Thoracic aorta (tissue), 2 donors: ENCODE results near the gene UNC5B. TPM values are rescaled to one million over a fixed set of nuclear protein-coding genes. Genes with fewer than 3 reads are reported as not detected.
A peak's percentile ranks its signal among the peaks of the same experiment; 100 is the strongest.

Experiments used
- ATAC-seq: fragments of 150-250 bp; one replicate; pipeline ENCODE4 v1.8.0; 2017; ENCODE audit warnings: low read depth; ENCODE audit not compliant: insufficient number of reproducible peaks, low FRiP score
- DNase-seq: peaks from one replicate; pipeline ENCODE4 v3.0.0-alpha.2; 2020; ENCODE audit warnings: low spot score
- H3K27ac ChIP-seq, 2 donors: fragments of 200-600 bp; sonication (generic); 1 replicate in 1 of 2; 2 replicates in 1 of 2; pipeline ENCODE4 v1.5.1; 2016; ENCODE audit warnings: mild to moderate bottlenecking in 2 of 2, moderate library complexity in 2 of 2
- H3K27me3 ChIP-seq: fragments of 200-600 bp; sonication (generic); replicated peaks from 2 replicates; pipeline ENCODE4 v1.6.0; 2016; ENCODE audit warnings: mild to moderate bottlenecking; ENCODE audit not compliant: insufficient read depth
- H3K36me3 ChIP-seq: fragments of 200-600 bp; sonication (generic); one replicate; pipeline ENCODE4 v1.5.1; 2016
- H3K4me1 ChIP-seq, 2 donors: fragments of 200-600 bp; sonication (generic); 1 replicate in 1 of 2; 2 replicates in 1 of 2; pipeline versions ENCODE4 v1.5.1 to v1.6.0; 2016; ENCODE audit warnings: low read depth in 2 of 2, mild to moderate bottlenecking in 1 of 2; ENCODE audit not compliant: control insufficient read depth in 1 of 2
- H3K4me3 ChIP-seq: fragments of 200-600 bp; sonication (generic); 2 replicates; pipeline ENCODE4 v1.5.1; 2016; ENCODE audit warnings: mild to moderate bottlenecking
- H3K9me3 ChIP-seq: fragments of 200-600 bp; sonication (generic); 2 replicates; pipeline ENCODE4 v1.5.1; 2016
- CTCF ChIP-seq: fragments of 200-600 bp; sonication (generic); IDR thresholded peaks from one replicate; pipeline ENCODE4 v1.5.1; 2019; ENCODE audit warnings: antibody characterized with exemption
- total RNA-seq, 2 donors: library from RNA; depleted of rRNA; stranded (reverse); fragments of >200 nt; gene quantifications; one replicate each; pipeline versions ENCODE4 v1.1.0 to v1.2.3, GENCODE V29; 2016

Gene UNC5B
- total RNA-seq, 2 donors from 2014 or later = 18.3 to 24.2 TPM

- DNase-seq (no peak), ATAC-seq (no peak)
- Histone ChIP-seq H3K27me3 (no peaks in the 10 kb centered on the region), H3K4me3 (no peak overlapping the region), H3K27ac (peak overlapping the region; percentile 45 to 70), H3K36me3 (no peaks in the 10 kb centered on the region), H3K9me3 (no peaks in the 10 kb centered on the region), H3K4me1 (peaks cover 23 to 57% of the 10 kb centered on the region in 2 donors)
- no peak for TF ChIP-seq CTCF
These were observed 23.4 kb downstream of the UNC5B start for GRCh38 chr10:71235808-71236207.

DNA sequence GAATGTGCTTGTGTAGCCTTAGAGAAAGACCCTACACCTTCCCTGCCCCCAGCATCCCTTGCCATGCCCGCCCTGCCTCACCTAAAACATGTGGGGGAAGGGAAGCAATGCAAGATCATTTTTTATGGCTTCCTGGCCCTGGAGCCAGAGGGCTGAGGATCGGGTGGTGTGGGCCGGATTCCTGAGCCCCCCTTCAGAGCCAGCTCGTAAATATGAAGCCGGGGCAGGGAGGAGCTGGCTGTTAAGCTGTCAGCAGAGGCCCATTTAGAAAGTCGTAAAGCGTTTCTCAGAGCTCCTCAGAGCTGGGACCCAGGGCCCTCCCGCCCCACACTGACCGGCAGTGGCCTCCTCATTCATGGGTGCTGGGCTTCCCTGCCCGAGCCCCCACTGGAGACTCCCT is 23.9 kb downstream of the UNC5B start:
- Histone ChIP-seq H3K9me3 (no peaks in the 10 kb centered on the region), H3K36me3 (no peaks in the 10 kb centered on the region), H3K4me3 (no peak overlapping the region), H3K4me1 (peaks cover 23 to 61% of the 10 kb centered on the region in 2 donors), H3K27me3 (no peaks in the 10 kb centered on the region), H3K27ac (no peak overlapping the region)
- no peak for TF ChIP-seq CTCF
- DNase-seq (no peak), ATAC-seq (no peak)

GRCh38 chr10:71236822-71237682 is 24.7 kb downstream of the UNC5B start:
- peaks cover 22 to 61% of the 10 kb centered on the region in 2 donors for H3K4me1 ChIP-seq
- no peak for DNase-seq
- no peak for TF ChIP-seq CTCF
- no peak for ATAC-seq
- no peak overlapping the region for H3K4me3 ChIP-seq
- no peaks in the 10 kb centered on the region for H3K36me3 ChIP-seq
- H3K9me3 ChIP-seq = no peaks in the 10 kb centered on the region
- no peak overlapping the region for H3K27ac ChIP-seq
- H3K27me3 ChIP-seq = no peaks in the 10 kb centered on the region

GRCh38 chr10:71237843-71238623 is 25.7 kb downstream of the UNC5B start:
- H3K27me3 ChIP-seq = no peaks in the 10 kb centered on the region
- H3K4me3 ChIP-seq = no peak overlapping the region
- H3K36me3 ChIP-seq = no peaks in the 10 kb centered on the region
- DNase-seq (no peak), ATAC-seq (no peak)
- H3K9me3 ChIP-seq = no peaks in the 10 kb centered on the region
- peaks cover 15 to 61% of the 10 kb centered on the region in 2 donors for H3K4me1 ChIP-seq
- TF ChIP-seq CTCF = no peak
- no peak overlapping the region for H3K27ac ChIP-seq

DNA sequence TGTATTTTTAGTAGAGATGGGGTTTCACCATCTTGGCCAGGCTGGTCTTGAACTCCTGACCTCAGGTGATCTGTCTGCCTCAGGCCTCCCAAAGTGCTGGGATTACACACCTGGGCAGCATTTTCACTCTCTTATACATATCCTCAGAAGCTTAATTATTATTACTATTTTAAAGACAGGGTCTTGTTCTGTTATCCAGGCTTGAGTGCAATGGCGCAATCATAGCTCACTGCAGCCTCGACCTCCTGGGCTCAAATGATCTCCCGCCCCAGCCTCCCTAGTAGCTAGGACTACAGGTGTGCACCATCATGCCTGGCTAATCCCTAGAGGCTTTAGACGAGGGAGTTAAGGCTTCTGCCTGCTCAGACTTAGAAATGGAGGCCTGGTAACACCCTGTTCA is 26.3 kb downstream of the UNC5B start:
- H3K4me1 ChIP-seq = peaks cover 13 to 61% of the 10 kb centered on the region in 2 donors
- H3K36me3 ChIP-seq = no peaks in the 10 kb centered on the region
- ATAC-seq (no peak), DNase-seq (no peak)
- H3K9me3 ChIP-seq = no peaks in the 10 kb centered on the region
- no peak overlapping the region for H3K4me3 ChIP-seq
- no peak overlapping the region for H3K27ac ChIP-seq
- no peak for TF ChIP-seq CTCF
- no peaks in the 10 kb centered on the region for H3K27me3 ChIP-seq
